Measurements from ENCODE around the gene SMARCA2.
A peak's percentile ranks its signal among the peaks of the same experiment; 100 is the strongest.

SMARCA2 gene

DNA sequence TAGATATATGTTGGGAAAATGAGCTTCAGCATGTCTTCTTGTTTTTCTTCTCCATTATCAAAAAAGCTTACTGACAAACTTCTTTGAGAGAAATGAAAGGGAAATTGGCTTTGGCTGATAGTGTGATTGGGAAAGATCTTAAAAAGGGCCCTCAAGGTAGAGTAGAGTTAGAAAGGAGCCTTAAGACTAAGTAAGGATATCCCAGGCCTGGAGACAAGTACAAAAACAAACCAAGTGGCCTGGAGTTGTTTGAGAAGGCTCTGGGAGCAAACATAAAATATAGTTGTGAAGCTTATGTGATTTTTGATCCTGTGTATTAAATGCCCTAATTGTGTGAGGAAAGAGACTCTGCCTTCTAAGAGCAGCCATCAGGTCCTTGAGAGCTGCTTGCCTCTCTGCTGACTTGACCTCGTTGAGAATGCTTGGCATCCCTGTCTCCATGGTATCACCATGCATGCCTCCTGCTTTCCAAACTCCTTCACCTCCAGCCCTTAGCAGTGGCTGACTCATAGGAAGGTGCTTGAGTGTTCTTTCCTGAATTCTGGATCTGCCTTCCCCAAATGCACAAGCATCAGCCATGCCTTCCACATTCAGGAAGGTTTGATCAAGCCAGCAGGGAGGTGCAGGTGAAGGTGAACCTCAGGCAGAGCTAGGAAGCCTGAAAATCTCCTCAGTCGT lies 78.9 kb downstream of the SMARCA2 start:
- no peak for DNase-seq (ENCODE audit: low spot score)

DNA sequence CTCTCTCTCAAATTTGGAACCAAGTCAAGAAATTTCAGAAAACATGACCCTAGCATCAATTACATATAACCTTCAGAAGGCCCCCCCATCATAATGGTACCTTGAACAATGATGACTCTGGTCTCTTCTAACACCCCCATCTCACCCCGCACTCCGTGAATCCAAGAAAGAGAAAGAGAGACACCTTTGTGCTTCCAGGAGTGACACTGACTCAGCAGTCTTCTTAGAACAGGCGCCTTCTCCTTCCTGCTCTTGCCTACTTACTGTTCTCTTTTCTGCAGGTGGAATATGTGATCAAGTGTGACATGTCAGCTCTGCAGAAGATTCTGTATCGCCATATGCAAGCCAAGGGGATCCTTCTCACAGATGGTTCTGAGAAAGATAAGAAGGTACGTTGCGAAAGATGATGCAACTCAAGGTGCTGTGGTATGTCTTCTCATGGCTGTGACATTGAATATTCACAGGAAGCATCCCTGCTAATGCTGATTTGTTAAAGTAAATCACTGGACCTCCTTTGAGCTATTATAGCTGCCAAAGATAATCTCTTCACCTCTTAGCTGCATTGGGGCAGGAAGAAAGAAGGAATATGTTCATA lies 81.3 kb downstream of the SMARCA2 start:
- peak; percentile 3 for DNase-seq (ENCODE audit: low spot score)

DNA sequence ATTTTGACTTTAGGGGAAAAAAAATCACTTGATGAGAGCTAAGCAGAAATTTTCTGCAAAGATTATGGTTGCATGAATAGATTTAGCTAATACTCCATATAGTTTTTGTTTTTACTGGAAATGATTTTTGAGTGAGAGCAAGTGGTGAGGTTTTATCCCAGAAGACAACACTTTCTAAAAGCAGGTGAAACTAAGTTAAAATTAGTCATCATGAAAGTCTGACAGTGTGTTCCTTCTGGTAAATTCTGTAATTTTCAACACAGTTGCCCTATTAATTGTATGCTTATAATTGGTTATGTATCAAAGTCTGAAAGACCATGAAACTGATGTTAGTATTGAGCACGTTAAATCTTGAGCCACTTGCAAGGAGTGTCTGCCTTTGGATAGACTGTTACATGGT lies 91.5 kb downstream of the SMARCA2 start:
- DNase-seq (ENCODE audit: low spot score), result no peak

DNA sequence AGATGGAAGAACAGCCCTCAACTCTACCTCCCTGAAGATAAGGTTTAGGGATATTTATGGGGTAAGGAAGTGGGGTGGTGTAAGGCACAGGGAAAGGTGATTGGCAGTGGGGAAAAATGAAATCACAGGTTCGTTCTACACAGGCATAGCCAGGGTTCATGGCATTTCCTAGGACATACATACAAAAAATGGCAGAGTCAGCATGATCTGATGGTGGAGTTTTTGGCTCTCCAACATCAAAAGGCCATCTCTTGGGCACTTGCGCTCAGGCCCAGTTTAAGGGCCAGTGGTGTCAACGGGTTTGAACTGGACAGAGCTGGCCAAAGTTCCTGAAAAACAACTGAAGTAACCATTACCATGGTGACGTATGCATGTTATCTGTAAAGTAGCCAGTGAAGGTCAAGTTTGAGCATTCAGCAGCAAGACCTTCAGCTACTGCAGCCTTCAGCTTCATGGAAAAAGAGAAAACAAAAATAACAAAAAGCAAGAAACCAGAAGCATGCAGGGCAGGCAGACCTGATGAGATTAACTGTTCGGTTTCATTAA lies 92.8 kb downstream of the SMARCA2 start:
- no peak for DNase-seq (ENCODE audit: low spot score)

DNA sequence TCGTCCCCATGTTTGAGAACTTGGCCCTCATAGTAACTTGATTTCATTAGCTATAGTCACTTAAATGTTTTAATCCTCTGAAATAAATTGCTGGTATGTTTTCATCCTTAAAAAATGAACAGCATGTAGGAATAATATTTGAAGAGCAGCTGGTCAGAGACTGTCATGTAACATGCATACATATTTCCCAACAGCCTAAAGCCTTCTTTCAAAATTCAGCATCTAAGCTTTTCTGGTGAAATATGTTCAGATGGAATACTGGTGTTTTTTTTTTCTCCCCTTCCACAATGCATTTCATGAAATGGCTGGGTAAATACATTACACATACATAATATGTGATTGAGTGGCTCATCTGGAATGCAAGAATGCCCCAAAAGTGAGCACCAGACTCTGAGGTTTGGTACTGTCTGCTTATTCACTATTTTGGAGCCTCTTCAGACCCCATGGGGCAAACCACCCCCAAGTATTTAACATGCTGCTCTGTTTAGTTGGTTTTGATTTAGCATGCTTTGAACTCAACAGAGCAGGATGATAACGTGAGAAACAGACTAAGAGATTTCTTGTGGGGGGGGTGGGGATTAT lies 94.0 kb downstream of the SMARCA2 start:
- DNase-seq (ENCODE audit: low spot score), result no peak

DNA sequence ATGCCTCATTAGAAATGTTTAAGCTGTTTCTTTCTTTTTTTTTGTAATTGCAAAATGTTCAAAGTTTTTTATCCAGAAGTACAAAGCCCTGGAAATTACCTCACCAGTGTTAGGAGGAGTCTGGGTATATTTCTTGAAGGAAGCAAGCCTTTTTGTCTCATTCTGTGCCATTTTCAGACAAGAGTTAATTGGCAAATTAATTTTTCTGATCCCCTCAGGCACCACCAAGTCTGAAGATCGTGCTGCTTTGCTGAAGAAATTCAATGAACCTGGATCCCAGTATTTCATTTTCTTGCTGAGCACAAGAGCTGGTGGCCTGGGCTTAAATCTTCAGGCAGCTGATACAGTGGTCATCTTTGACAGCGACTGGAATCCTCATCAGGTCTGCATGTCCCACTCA lies 94.9 kb downstream of the SMARCA2 start:
- no peak for DNase-seq (ENCODE audit: low spot score)

DNA sequence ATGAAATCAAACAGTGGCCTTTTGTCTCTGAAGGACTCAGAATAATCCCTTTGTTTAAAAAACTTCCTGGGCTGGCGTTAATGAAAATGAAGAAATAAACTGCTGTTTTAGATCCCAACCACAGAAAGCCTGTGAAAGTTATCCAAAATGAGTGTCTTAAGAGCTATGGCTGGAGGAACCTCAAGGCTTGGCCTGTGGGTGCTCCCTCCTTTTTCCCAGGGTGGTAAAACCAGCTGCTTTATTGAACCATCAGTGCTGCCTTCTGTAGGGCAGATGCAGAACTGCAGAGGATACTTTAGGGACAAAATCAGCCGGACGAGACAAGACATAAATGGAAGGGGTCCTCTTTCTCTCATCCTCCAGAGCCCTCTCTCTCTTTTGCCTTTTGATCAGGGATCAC lies 100.9 kb downstream of the SMARCA2 start:
- DNase-seq (ENCODE audit: low spot score), result peak; percentile 15

DNA sequence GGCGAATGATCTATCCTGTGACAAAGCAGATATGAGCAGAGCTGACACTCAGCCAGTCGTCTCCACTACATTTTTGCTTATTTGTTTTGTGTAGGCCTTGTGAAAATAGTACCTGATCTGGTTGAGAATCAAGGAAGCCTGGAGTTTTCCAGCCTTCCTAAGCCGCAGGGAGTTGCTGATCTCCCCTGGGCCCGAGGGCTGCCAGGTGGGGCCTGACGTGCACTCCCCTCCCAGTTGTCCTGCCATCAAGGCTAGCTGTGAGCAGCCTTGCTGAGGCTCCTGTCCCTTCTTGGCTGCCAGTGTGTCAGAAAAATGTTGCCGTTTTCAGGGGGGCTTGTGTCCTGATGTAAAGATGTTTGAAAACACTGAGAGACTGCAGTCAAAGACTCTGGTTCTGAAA lies 102.4 kb downstream of the SMARCA2 start:
- DNase-seq (ENCODE audit: low spot score), result no peak

DNA sequence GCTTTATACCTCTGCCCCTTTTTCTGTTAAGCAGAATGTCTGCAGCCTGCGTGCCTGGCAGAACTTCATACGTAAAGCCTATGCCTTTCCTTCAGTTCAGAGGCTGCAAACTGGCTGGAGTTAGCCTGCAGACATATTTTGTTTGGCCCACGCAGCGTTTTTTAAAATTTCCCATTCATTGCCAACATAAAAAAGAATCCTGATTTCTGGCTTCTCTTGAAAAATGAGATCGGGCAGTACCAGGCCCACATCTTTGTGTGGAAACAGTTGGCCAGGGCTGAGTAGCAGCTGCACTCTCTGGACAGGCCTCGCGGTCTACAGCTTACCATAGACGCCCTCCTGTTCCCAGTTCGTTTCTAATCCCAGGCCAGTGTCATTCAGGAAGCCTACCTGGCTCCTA lies 104.4 kb downstream of the SMARCA2 start:
- DNase-seq (ENCODE audit: low spot score), result no peak

DNA sequence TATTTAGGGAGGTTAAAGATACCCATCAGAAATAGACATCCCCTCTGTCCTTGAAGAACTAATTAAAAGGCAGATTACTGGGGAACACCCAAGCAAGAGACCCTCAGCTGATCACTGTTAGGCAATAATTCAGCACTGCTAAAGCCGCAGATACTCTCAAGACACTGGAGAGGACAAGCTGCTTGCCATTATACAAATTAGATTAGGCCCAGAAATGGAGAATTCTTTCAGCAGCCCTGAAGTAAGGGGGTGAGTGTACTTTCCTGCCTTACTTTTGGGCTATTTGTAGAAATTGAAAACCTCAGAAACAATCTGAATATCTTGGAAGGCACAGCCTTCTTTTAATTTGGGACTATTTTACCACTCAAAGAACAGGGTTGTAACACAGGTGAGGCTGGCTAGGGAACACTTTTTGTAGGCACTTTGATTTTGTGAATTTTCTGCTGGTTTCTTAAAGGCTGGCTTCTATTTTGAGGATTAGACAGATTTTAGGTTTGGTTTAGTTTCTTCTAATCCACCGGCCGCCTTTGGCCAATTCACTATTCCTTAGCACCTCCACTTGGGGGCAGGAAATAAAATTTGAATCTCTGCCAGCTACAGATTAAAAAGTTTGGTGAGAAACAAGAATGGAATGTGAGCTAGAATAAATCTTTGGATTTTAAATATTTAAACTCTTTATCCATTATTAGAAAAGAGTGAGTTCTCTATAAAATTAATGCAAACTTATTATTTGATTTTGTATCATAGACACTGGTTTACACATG lies 106.0 kb downstream of the SMARCA2 start:
- DNase-seq (ENCODE audit: low spot score), result no peak

DNA sequence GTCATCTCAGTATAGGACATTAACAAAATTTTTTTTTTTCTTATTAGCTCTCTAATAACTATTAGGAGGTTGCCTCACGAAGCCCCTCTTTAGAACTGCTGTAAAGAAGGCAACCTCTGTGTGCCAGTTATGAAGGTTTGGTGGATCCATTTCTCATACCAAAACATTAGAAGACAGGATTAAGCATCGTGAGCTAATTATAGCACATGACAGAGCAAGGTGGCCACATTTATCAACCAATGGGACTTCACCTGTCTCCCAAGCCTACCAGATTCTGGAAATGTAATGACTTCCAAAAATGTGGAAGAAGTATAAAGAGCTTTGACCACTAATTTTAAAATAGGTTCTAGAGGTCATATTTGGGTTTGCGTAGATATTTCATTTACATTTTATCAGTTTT lies 107.2 kb downstream of the SMARCA2 start:
- DNase-seq (ENCODE audit: low spot score), result no peak

DNA sequence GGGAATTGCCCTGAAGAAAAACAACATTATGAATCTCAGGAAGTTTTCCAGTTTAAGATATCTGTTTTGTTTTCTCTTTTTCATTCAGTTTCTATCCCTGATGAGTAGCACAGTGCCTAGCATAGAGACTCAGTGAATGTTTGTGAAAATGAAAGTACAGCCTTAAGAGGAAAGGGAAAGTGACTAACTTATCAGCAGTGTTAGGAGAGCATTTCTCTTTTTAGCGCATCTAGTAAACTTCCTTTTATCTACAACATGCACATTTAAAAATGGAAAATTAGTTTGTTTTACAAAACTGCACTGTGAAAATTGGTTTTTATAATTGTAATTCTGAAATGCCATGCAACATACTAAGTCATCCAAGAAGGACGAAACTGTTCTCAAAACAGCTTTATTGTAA lies 110.8 kb downstream of the SMARCA2 start:
- DNase-seq (ENCODE audit: low spot score), result peak; percentile 53

DNA sequence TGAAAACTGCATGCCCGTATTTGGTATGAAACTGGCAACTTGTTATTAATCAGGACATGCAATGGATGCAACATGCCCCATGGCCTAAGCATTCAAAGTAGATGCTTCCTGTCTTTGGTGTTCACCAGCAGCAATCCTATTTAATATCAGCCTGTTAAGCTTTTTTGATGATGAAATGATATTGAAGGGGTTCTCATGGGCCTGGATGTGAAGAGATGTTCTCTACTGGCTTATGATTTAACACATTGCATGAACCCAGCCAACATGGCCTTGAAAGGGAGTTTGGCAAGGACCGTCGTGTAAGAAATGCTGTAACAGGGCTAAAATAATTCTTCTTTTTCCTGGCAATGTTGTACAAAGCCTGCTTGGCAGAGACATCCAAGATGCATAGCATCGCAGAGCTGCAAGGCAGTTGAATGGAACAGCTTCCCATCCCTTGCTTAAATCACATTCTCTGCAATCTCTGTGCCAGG lies 111.2 kb downstream of the SMARCA2 start:
- DNase-seq (ENCODE audit: low spot score), result no peak

DNA sequence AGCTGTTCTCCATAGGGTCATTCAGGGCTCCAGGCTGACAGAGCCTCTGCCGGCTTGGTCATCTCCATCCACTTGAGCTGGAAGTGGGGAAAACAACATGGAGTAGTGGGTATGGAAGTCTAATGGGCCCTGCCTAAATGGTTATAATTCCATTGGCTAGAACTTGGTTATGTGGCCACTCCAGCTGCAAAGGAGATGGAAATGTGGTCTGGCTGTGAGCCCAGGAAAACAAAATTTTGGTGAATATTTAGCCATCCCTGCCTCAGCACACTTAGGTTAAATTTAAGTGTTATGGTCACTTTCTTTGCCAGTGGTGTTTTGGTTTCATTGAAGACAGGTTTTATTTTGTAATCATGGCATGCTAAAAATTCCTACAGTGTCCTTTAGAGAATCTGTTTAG lies 112.3 kb downstream of the SMARCA2 start:
- no peak for DNase-seq (ENCODE audit: low spot score)

DNA sequence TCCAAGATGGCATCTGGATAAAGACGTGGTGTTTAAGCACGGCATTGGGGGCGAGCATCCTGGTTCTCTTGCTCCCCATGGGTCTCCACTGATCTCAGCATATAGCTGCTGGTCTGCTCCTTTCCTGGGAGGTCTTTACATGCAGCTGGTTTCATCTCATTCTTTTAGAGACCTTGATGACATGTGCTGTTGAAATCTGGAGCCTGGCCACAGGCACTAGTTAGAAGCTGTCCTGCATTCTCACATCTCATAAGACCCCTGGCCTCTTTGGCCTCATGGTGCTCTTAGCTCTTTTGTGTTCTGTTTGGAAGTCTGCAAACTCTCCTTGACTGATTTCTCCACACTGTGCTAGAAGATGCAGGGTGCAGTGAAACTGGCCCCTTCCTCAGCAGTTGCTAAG lies 113.0 kb downstream of the SMARCA2 start:
- no peak for DNase-seq (ENCODE audit: low spot score)

DNA sequence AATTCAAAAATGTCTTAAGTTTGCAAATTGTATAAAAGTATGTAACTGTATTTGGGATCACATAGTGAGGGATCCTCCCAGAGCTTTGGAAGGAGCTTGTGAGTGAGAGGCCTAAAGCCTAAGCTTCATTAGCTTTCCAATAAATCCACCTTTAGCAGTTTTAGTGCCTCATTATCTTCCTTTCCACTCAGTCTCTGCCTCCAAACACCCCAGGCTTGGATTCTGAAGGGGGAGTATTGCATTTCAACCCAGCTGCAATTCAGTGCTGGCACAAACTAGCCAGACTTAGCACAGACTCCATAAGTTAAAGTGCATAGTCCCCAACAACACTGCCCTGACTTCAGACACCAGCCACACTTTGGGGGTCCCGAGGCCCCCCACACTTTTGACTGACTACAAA lies 113.5 kb downstream of the SMARCA2 start:
- DNase-seq (ENCODE audit: low spot score), result no peak

DNA sequence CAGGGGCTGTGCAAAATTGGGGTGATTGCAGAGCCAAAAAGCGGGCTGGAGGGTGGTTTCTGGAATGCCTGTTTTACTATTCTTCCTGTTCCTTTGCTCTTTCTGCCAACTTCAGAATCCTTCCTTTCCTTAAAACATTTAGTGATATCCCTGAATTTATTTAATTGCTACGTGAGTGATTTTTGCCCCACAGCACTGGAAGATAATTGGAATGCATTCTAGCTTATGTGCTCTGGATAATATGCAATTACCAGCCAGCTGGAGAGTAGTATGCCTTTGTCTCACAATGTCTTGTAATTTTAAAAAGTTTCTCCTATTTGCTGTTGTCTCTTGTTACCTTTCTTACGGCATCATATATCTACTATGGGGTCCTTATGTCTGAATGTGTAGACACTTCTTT lies 115.8 kb downstream of the SMARCA2 start:
- DNase-seq (ENCODE audit: low spot score), result no peak

DNA sequence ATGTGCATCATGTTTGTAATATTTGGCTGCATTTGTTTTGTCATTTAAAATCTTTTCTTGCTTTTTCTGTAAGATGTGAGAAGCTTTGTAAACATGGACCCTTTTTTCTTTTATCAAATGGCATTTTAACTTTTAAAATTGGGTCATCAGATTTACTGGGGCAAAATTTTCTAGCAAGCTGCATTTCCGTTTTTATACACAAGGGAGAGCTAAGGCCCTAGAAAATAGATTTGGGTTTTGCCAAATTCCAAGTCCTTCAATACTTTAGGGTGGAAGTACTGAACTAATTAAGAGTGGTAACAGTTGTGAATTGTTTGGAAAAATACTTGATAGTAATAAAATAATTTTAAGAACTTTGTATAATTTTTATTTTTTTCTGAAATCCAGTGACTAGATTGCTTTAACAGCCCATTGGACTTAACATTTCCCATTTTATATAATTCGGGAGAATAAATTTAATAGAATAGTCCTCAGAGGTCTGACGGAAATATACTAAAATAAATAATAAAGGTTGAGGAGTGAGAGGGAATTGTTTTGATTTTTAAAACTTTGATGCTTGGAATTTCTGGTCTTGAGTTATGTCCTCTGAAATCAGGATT lies 117.4 kb downstream of the SMARCA2 start:
- peak; percentile 17 for DNase-seq (ENCODE audit: low spot score)

DNA sequence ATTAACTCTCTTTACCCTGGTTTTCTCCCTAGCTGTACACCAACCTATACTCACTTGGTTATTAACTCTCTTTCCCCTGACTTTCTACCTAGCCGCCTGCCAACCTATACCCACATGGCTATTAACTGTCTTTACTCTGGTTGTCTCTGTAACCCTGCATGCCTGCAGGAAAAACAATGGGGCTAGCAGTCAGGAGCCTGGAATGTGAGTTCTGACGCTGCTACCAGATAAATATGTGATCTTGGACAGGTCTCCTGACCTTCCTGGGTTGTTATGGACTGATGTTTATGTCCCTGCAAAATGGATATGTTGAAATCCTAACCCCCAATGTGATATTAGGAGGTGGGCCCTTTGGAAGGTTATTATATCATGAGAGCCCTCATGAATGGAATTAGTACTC lies 119.2 kb downstream of the SMARCA2 start:
- DNase-seq (ENCODE audit: low spot score), result no peak

DNA sequence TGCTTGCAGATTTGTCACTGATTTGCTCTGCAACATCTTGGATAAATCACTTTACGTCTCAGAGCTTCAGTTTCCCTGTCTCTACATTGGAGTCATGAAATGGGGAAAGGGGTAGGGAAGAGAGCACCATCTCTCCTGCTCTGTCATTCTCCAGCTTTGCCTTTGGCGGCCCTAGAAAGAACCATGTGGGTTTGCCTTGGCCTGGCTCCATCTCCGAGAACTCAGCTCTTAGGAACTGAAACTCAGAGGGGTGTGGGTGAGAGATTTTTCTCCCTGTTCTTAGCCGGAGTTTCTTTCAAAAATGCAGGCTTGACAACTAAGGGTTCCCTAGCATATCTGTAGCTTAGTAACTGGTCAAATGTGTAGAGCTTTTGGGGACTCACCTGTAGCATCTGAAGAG lies 123.5 kb downstream of the SMARCA2 start:
- no peak for DNase-seq (ENCODE audit: low spot score)

DNA sequence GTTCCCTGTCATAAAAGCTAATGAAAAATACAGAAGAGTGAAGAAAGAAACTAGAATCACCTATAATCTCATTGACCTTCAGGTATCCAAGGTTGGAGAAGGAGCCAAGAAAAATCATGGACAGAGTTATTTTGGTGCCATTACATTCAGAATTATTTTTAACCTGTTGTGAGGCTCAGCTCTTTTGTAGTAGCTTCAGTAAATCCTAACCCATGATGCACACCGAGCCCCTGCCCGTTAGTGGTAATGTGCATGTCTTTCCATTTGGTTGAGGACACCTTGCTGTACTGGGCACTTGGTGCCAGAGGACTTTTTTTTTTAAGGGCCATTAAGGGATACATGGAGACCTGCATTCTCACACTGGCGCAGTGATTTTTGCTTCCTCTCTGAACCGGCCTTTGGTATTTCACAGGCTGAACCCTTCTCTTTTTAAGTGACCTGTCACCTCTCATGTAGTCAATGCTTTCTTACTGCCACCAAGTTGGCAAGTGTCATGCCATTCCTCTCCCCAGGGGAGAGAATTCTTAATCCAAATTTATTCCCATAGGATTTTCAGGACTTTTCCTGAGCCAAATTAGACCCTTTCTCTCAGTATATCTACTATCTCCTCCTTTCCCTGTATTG lies 125.6 kb downstream of the SMARCA2 start:
- no peak for DNase-seq (ENCODE audit: low spot score)

DNA sequence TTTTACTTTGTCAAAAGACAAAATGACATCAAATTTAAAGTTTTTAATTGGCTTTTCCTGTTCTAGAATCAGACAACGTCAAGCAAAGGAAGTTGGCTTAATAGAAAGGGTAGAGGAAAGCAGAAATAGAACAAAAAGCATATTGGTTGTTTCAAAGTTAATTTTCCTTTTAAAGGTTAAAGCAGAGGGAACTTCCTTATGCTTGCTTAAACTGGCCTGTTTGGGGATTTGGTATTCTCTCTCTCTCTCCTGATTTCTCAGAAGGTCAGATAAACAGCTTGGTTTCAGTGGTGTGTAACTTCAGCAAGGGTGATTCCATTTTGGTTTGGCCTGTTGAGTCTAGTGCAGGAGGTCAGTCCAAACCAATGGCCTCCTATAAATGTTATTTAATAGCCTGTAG lies 127.1 kb downstream of the SMARCA2 start:
- DNase-seq (ENCODE audit: low spot score), result no peak

All from hematopoietic multipotent progenitor cell treated with erythropoietin and hydrocortisone succinate and interleukin-3 and kit ligand, for 15 days (in vitro differentiated cells).